IPS-18c (cell line): ENCODE measurements around the gene GOLGA8S.
"Not testable (repeated sequence)": the region's sequence is repeated elsewhere in the genome, so short reads cannot be mapped to it uniquely, and the experiment has no call there.

Experiments used
- H3K4me3 ChIP-seq: 2 replicates; pipeline ENCODE4 v1.7.0; 2013; ENCODE audit warnings: low read depth, mild to moderate bottlenecking, low read length, moderate library complexity; ENCODE audit not compliant: insufficient read depth
- H3K9me3 ChIP-seq: one replicate; pipeline ENCODE4 v1.6.1; 2013; ENCODE audit warnings: mild to moderate bottlenecking, low read length, moderate library complexity; ENCODE audit not compliant: control insufficient read depth, insufficient read depth

The GOLGA8S gene

GRCh38 chr15:23354448-23354847, at the start of gene GOLGA8S:
TSS of gene GOLGA8S (plus strand) at chr15:23354748. CDS start at chr15:23354810, 62 bp downstream.
- not testable (repeated sequence) for H3K4me3 ChIP-seq, H3K9me3 ChIP-seq

GRCh38 chr15:23304805-23305204, 49.7 kb upstream of the GOLGA8S start:
- H3K9me3 ChIP-seq: not testable (repeated sequence)

GRCh38 chr15:23305921-23306320, 48.6 kb upstream of the GOLGA8S start:
- not testable (repeated sequence) for H3K4me3 ChIP-seq, H3K9me3 ChIP-seq

More at GRCh38 chr15:23304805-23305204, 49.7 kb upstream of the GOLGA8S start:
- H3K4me3 ChIP-seq: not testable (repeated sequence)

- H3K4me3 ChIP-seq: not testable (repeated sequence)
Observed at GRCh38 chr15:23311233-23311632, 43.3 kb upstream of the GOLGA8S start.

GRCh38 chr15:23334096-23334495, 20.5 kb upstream of the GOLGA8S start, which contains the start of gene GOLGA6L26:
TSS of gene GOLGA6L26 (minus strand) at chr15:23334196. CDS start at chr15:23334135, 61 bp downstream.
- not testable (repeated sequence) for H3K9me3 ChIP-seq, H3K4me3 ChIP-seq

More at GRCh38 chr15:23311233-23311632, 43.3 kb upstream of the GOLGA8S start:
- not testable (repeated sequence) for H3K9me3 ChIP-seq

- not testable (repeated sequence) for H3K9me3 ChIP-seq, H3K4me3 ChIP-seq
Observed at GRCh38 chr15:23362622-23363021, 8.1 kb downstream of the GOLGA8S start.

GRCh38 chr15:23364261-23364660, 9.7 kb downstream of the GOLGA8S start:
- not testable (repeated sequence) for H3K4me3 ChIP-seq, H3K9me3 ChIP-seq

GRCh38 chr15:23370578-23370977, 16.0 kb downstream of the GOLGA8S start:
- Histone ChIP-seq H3K9me3 (no peaks in the 10 kb centered on the region), H3K4me3 (no peak overlapping the region)

GRCh38 chr15:23371134-23371533, 16.6 kb downstream of the GOLGA8S start:
- H3K9me3 ChIP-seq, H3K4me3 ChIP-seq: not testable (repeated sequence)

- H3K9me3 ChIP-seq, H3K4me3 ChIP-seq: not testable (repeated sequence)
Observed at GRCh38 chr15:23371868-23372267, 17.3 kb downstream of the GOLGA8S start.

GRCh38 chr15:23372284-23372683, 17.7 kb downstream of the GOLGA8S start:
- H3K9me3 ChIP-seq: peaks cover 4% of the 10 kb centered on the region
- H3K4me3 ChIP-seq: no peak overlapping the region

- not testable (repeated sequence) for H3K4me3 ChIP-seq, H3K9me3 ChIP-seq
Observed at GRCh38 chr15:23372891-23373600, 18.5 kb downstream of the GOLGA8S start.

GRCh38 chr15:23374226-23374625, 19.7 kb downstream of the GOLGA8S start:
- not testable (repeated sequence) for H3K4me3 ChIP-seq, H3K9me3 ChIP-seq

- H3K4me3 ChIP-seq, H3K9me3 ChIP-seq: not testable (repeated sequence)
Observed at GRCh38 chr15:23378946-23379345, 24.4 kb downstream of the GOLGA8S start.

- not testable (repeated sequence) for H3K4me3 ChIP-seq
Observed at GRCh38 chr15:23380700-23381099, 26.2 kb downstream of the GOLGA8S start.

GRCh38 chr15:23381192-23381591, 26.6 kb downstream of the GOLGA8S start:
- not testable (repeated sequence) for H3K4me3 ChIP-seq, H3K9me3 ChIP-seq

More at GRCh38 chr15:23380700-23381099, 26.2 kb downstream of the GOLGA8S start:
- not testable (repeated sequence) for H3K9me3 ChIP-seq

GRCh38 chr15:23384371-23384770, 29.8 kb downstream of the GOLGA8S start:
- Histone ChIP-seq H3K9me3 (peaks cover 7% of the 10 kb centered on the region), H3K4me3 (no peak overlapping the region)

GRCh38 chr15:23385886-23386430, 31.4 kb downstream of the GOLGA8S start:
- Histone ChIP-seq H3K4me3 (no peak overlapping the region), H3K9me3 (peaks cover 4% of the 10 kb centered on the region)
